ENCODE data around the gene XYLT2. TPM values are rescaled to one million over a fixed set of nuclear protein-coding genes. Genes with fewer than 3 reads are reported as not detected.

Gene XYLT2
- total and polyA plus RNA-seq, 2 of the 13 experiments (the other 11 are each of a cell fraction or from before 2014, with no cell fraction given): 17.0 to 22.1 TPM

- no peak for TF ChIP-seq FLYWCH1 (CRISPR knock-in tag; IDR thresholded peaks at IDR 0.05)
- TF ChIP-seq ZNF629 (CRISPR knock-in tag; conservative IDR thresholded peaks at IDR 0.05): no peak
- TF ChIP-seq PRMT3 (CRISPR knock-in tag; IDR thresholded peaks at IDR 0.05; ENCODE audit: borderline replicate concordance, low read depth): no peak
- no peak for TF ChIP-seq TEAD2 (CRISPR knock-in tag; IDR thresholded peaks at IDR 0.05)
- TF ChIP-seq JDP2 (CRISPR knock-in tag; IDR thresholded peaks at IDR 0.05; ENCODE audit: borderline replicate concordance): no peak
- TF ChIP-seq ZNF10 (CRISPR knock-in tag; IDR thresholded peaks at IDR 0.05; ENCODE audit: borderline replicate concordance, low read depth): no peak
- TF ChIP-seq NR2F1 (CRISPR knock-in tag; IDR thresholded peaks at IDR 0.05): 0 out of 4 replicates have a peak, but pooled peaks of 1 of the 2 experiments have one; percentile 17
- TF ChIP-seq HDAC6 (IDR thresholded peaks at IDR 0.05; ENCODE audit: low read depth, low read length): no peak
- TF ChIP-seq ZSCAN9 (CRISPR knock-in tag; IDR thresholded peaks at IDR 0.05; ENCODE audit: borderline replicate concordance): 0 out of 2 replicates have a peak, but pooled peaks have one; percentile 36
- no peak for TF ChIP-seq RFX3 (CRISPR knock-in tag; IDR thresholded peaks at IDR 0.05)
- no peak for TF ChIP-seq IKZF4 (CRISPR knock-in tag; IDR thresholded peaks at IDR 0.05; ENCODE audit: borderline replicate concordance, low read depth, not compliant biosample characterization)
- no peak for TF ChIP-seq FIP1L1 (IDR thresholded peaks at IDR 0.05; ENCODE audit: borderline replicate concordance, insufficient read depth, low read depth, low read length)
- TF ChIP-seq ZFAT (CRISPR knock-in tag; conservative IDR thresholded peaks at IDR 0.05): no peak
- TF ChIP-seq CC2D1A (CRISPR knock-in tag; IDR thresholded peaks at IDR 0.05): no peak
- TF ChIP-seq PBX3 (CRISPR knock-in tag; IDR thresholded peaks at IDR 0.05; ENCODE audit: borderline replicate concordance): no peak
- no peak; the same call in 1 of the 2 replicates for TF ChIP-seq ATF2 (CRISPR knock-in tag; IDR thresholded peaks at IDR 0.05)
- TF ChIP-seq FOXK2 (IDR thresholded peaks at IDR 0.05): no peak
- TF ChIP-seq ZNF431 (CRISPR knock-in tag; IDR thresholded peaks at IDR 0.05; ENCODE audit: borderline replicate concordance, low read depth): no peak
- no peak for TF ChIP-seq MAZ (IDR thresholded peaks at IDR 0.05; ENCODE audit: borderline replicate concordance, low read depth, low read length)
- no peak for TF ChIP-seq MAZ (CRISPR knock-in tag; IDR thresholded peaks at IDR 0.05; ENCODE audit: low read depth)
- peak; percentile 46 for TF ChIP-seq POLR2G (IDR thresholded peaks at IDR 0.05; ENCODE audit: low read depth, low read length)
- no peak for TF ChIP-seq ZBTB39 (CRISPR knock-in tag; IDR thresholded peaks at IDR 0.05)
Measured at GRCh38 chr17:50361561-50362480, 15.9 kb downstream of the XYLT2 start (continued).

Data from HepG2 (cell line).